ENCODE data around the gene UTS2R.

DNA sequence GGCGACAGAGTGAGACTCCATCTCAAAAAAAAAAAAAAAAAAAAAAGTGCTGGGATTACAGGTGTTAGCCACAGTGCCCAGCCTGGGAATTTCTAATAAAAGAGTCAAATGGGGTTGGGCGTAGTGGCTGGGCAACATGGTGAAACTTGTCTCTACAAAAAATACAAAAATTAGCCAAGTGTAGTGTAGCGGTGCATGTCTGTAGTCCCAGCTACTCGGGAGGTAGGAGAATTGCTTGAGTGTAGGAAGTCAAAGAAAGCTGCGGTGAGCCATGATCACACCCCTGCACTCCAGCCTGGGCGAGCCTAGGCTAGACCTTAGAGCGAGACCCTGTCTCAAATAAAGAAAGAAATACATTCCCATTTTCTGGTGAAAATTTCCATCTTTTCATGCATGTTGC is 2.4 kb upstream of the UTS2R start:
- TF ChIP-seq, protein P1, sequence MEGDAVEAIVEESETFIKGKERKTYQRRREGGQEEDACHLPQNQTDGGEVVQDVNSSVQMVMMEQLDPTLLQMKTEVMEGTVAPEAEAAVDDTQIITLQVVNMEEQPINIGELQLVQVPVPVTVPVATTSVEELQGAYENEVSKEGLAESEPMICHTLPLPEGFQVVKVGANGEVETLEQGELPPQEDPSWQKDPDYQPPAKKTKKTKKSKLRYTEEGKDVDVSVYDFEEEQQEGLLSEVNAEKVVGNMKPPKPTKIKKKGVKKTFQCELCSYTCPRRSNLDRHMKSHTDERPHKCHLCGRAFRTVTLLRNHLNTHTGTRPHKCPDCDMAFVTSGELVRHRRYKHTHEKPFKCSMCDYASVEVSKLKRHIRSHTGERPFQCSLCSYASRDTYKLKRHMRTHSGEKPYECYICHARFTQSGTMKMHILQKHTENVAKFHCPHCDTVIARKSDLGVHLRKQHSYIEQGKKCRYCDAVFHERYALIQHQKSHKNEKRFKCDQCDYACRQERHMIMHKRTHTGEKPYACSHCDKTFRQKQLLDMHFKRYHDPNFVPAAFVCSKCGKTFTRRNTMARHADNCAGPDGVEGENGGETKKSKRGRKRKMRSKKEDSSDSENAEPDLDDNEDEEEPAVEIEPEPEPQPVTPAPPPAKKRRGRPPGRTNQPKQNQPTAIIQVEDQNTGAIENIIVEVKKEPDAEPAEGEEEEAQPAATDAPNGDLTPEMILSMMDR (IDR thresholded peaks at IDR 0.05; ENCODE audit: insufficient read depth, low read length): no peak
- TF ChIP-seq POLR2AphosphoS5 (IDR thresholded peaks at IDR 0.05; ENCODE audit: low read depth) (no peak), GABPA (IDR thresholded peaks at IDR 0.05; ENCODE audit: low read depth) (no peak), REST (IDR thresholded peaks at IDR 0.05; ENCODE audit: insufficient replicate concordance, low read depth) (no peak), SPI1 (IDR thresholded peaks at IDR 0.05; ENCODE audit: borderline replicate concordance, low read depth) (no peak)

All from HL-60 (cell line).